ENCODE measurements around the gene RPL10A. TPM values are rescaled to one million over a fixed set of nuclear protein-coding genes. Genes with fewer than 3 reads are reported as not detected.
"Not testable (repeated sequence)": the region's sequence is repeated elsewhere in the genome, so short reads cannot be mapped to it uniquely, and the experiment has no call there.

The RPL10A gene
- polyA plus RNA-seq, 1 donor (not counting 4 experiments of a cell fraction or from before 2014, with no cell fraction given), result 2,462 TPM

DNA sequence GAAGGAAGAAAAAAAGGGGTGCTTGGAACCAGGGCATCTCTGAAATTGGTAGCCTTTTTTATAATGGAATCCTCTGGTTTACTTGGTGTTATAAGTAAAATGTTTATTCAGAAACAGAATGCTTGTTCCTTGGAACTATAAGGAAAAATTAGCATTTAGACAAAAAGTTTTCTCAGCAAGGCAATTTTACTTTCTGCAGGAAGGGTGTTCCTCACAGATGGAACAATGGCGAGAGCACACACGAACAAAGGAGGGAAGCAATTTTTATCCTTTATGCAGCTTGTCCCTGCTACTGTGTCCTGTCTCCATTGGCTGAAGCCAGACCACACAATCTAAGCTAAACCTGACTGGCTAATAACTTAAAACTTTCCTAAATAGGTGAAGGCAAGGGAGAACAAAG, 38.7 kb upstream of the RPL10A start:
- Histone ChIP-seq H2AFZ (ENCODE audit: control insufficient read depth, low read length) (no peak overlapping the region), H3K9me1 (ENCODE audit: control insufficient read depth, extremely low read depth, insufficient read depth, low read length) (peaks cover 2% of the 10 kb centered on the region), H3K4me1 (ENCODE audit: control insufficient read depth, extremely low read depth, insufficient read depth, low read length) (peaks cover 20% of the 10 kb centered on the region), H4K20me1 (ENCODE audit: control insufficient read depth, extremely low read depth, insufficient read depth, low read length) (no peaks in the 10 kb centered on the region), H3K79me2 (ENCODE audit: control insufficient read depth, insufficient read depth, low read length) (no peaks in the 10 kb centered on the region), H3K9ac (ENCODE audit: control insufficient read depth, extremely low read depth, insufficient read depth, low read length) (no peak overlapping the region), H3K4me2 (ENCODE audit: control insufficient read depth, extremely low read depth, insufficient read depth, low read depth, low read length) (no peak overlapping the region), H3K9me3 (ENCODE audit: control insufficient read depth, low read depth, low read length) (peaks cover 15% of the 10 kb centered on the region), H3K4me3 (ENCODE audit: control insufficient read depth in 2 of 3, extremely low read depth in 1 of 3, insufficient read depth in 2 of 3, low read depth in 1 of 3, low read length in 3 of 3) (no peak overlapping the region), H3K36me3 (ENCODE audit: control insufficient read depth in 2 of 2, extremely low read depth in 1 of 2, insufficient read depth in 2 of 2, low read length in 2 of 2) (peaks cover 17 to 20% of the 10 kb centered on the region in 2 experiments), H3K27ac (ENCODE audit: control insufficient read depth, insufficient read depth, low read length) (no peak overlapping the region), H3K27me3 (ENCODE audit: control insufficient read depth, extremely low read depth, insufficient read depth, low read length) (no peaks in the 10 kb centered on the region)
- DNase-seq (ENCODE audit: low read depth, low spot score), result no peak
- dilution Hi-C loops (cut with MboI; ENCODE audit: extremely low pct_ligation_motif_present, low sequenced_read_pairs), result no loop called here
- no peak for TF ChIP-seq EZH2 (IDR thresholded peaks at IDR 0.05; ENCODE audit: low read length)
- TF ChIP-seq, protein P1, sequence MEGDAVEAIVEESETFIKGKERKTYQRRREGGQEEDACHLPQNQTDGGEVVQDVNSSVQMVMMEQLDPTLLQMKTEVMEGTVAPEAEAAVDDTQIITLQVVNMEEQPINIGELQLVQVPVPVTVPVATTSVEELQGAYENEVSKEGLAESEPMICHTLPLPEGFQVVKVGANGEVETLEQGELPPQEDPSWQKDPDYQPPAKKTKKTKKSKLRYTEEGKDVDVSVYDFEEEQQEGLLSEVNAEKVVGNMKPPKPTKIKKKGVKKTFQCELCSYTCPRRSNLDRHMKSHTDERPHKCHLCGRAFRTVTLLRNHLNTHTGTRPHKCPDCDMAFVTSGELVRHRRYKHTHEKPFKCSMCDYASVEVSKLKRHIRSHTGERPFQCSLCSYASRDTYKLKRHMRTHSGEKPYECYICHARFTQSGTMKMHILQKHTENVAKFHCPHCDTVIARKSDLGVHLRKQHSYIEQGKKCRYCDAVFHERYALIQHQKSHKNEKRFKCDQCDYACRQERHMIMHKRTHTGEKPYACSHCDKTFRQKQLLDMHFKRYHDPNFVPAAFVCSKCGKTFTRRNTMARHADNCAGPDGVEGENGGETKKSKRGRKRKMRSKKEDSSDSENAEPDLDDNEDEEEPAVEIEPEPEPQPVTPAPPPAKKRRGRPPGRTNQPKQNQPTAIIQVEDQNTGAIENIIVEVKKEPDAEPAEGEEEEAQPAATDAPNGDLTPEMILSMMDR (optimal IDR thresholded peaks at IDR 0.05 in 1 of 3, IDR thresholded peaks at IDR 0.05 in 1 of 3, conservative IDR thresholded peaks at IDR 0.05 in 1 of 3; ENCODE audit: extremely low read depth in 1 of 3, insufficient read depth in 2 of 3, low read length in 3 of 3), result no peak
- no peak for FAIRE-seq

DNA sequence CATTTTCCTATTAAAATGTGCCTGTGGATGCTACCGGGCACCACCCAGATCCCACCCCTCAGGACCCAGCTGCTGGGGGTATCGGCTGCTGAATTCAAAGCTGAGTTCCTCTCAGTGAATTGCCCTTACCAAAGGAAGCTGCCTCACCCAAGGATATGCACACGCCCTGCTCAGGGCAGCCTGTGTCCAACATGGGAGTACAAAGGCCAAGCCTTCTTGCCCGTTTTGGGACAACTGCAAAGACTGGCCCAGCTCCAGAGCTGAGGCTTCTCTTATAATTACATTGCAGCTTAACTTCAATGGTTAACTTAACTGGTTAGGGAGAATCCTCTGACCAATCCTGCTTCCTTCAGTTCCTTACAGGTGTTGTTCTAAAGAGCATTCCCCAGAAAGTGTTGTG, 35.9 kb upstream of the RPL10A start:
- H3K36me3 ChIP-seq (ENCODE audit: control insufficient read depth in 2 of 2, extremely low read depth in 1 of 2, insufficient read depth in 2 of 2, low read length in 2 of 2), result peaks cover 1 to 4% of the 10 kb centered on the region in 2 experiments
- no peak for FAIRE-seq

DNA sequence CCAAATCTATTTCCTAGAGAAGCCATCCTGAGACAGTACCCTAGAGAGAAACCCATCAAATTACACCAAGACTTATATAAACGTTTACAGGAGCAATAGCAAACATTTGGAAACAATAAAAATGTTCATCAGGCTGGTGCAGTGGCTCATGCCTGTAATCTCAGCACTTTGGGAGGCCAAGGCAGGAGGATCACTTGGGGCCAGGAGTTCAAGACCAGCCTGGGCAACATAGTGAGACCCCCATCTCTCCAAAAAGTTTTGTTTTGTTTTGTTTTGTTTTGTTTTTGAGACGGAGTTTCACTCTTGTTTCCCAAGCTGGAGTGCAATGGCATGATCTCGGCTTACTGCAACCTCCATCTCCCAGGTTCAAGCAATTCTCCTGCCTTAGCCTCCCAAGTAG, 35.5 kb upstream of the RPL10A start:
- H3K36me3 ChIP-seq (ENCODE audit: control insufficient read depth in 2 of 2, extremely low read depth in 1 of 2, insufficient read depth in 2 of 2, low read length in 2 of 2); H3K27me3 ChIP-seq (ENCODE audit: control insufficient read depth, extremely low read depth, insufficient read depth, low read length); H4K20me1 ChIP-seq (ENCODE audit: control insufficient read depth, extremely low read depth, insufficient read depth, low read length); H3K27ac ChIP-seq (ENCODE audit: control insufficient read depth, insufficient read depth, low read length); H2AFZ ChIP-seq (ENCODE audit: control insufficient read depth, low read length); H3K4me3 ChIP-seq (ENCODE audit: control insufficient read depth in 2 of 3, extremely low read depth in 1 of 3, insufficient read depth in 2 of 3, low read depth in 1 of 3, low read length in 3 of 3); FAIRE-seq; H3K4me2 ChIP-seq (ENCODE audit: control insufficient read depth, extremely low read depth, insufficient read depth, low read depth, low read length); H3K9me1 ChIP-seq (ENCODE audit: control insufficient read depth, extremely low read depth, insufficient read depth, low read length); DNase-seq (ENCODE audit: low read depth, low spot score); H3K9ac ChIP-seq (ENCODE audit: control insufficient read depth, extremely low read depth, insufficient read depth, low read length); H3K79me2 ChIP-seq (ENCODE audit: control insufficient read depth, insufficient read depth, low read length); H3K4me1 ChIP-seq (ENCODE audit: control insufficient read depth, extremely low read depth, insufficient read depth, low read length); dilution Hi-C loops (cut with MboI; ENCODE audit: extremely low pct_ligation_motif_present, low sequenced_read_pairs): not testable (repeated sequence)
- peaks cover 15% of the 10 kb centered on the region for H3K9me3 ChIP-seq (ENCODE audit: control insufficient read depth, low read depth, low read length)

More for the DNA sequence above, 35.9 kb upstream of the RPL10A start:
- Histone ChIP-seq H3K9me1 (ENCODE audit: control insufficient read depth, extremely low read depth, insufficient read depth, low read length) (peaks cover 2% of the 10 kb centered on the region), H3K27ac (ENCODE audit: control insufficient read depth, insufficient read depth, low read length) (no peak overlapping the region), H3K4me2 (ENCODE audit: control insufficient read depth, extremely low read depth, insufficient read depth, low read depth, low read length) (no peak overlapping the region), H3K79me2 (ENCODE audit: control insufficient read depth, insufficient read depth, low read length) (no peaks in the 10 kb centered on the region), H3K27me3 (ENCODE audit: control insufficient read depth, extremely low read depth, insufficient read depth, low read length) (no peaks in the 10 kb centered on the region), H2AFZ (ENCODE audit: control insufficient read depth, low read length) (no peak overlapping the region), H3K4me1 (ENCODE audit: control insufficient read depth, extremely low read depth, insufficient read depth, low read length) (peaks cover 9% of the 10 kb centered on the region), H3K9ac (ENCODE audit: control insufficient read depth, extremely low read depth, insufficient read depth, low read length) (no peak overlapping the region), H3K4me3 (ENCODE audit: control insufficient read depth in 2 of 3, extremely low read depth in 1 of 3, insufficient read depth in 2 of 3, low read depth in 1 of 3, low read length in 3 of 3) (no peak overlapping the region), H4K20me1 (ENCODE audit: control insufficient read depth, extremely low read depth, insufficient read depth, low read length) (no peaks in the 10 kb centered on the region), H3K9me3 (ENCODE audit: control insufficient read depth, low read depth, low read length) (peaks cover 15% of the 10 kb centered on the region)
- dilution Hi-C loops (cut with MboI; ENCODE audit: extremely low pct_ligation_motif_present, low sequenced_read_pairs), result no loop called here
- no peak for DNase-seq (ENCODE audit: low read depth, low spot score)
- no peak for TF ChIP-seq EZH2 (IDR thresholded peaks at IDR 0.05; ENCODE audit: low read length)
- TF ChIP-seq, protein P1 (optimal IDR thresholded peaks at IDR 0.05 in 1 of 3, IDR thresholded peaks at IDR 0.05 in 1 of 3, conservative IDR thresholded peaks at IDR 0.05 in 1 of 3; ENCODE audit: extremely low read depth in 1 of 3, insufficient read depth in 2 of 3, low read length in 3 of 3), result no peak
